HG03439 (cell line): Measurements from ENCODE around the gene TSPAN31.
A peak's percentile ranks its signal among the peaks of the same experiment; 100 is the strongest.

Source experiments
- ATAC-seq: cut with Tn5 transposase; IDR thresholded peaks from one replicate; pipeline ENCODE4 v1.9.1; 2021; ENCODE audit warnings: mild to moderate bottlenecking, moderate library complexity; ENCODE audit not compliant: unreplicated experiment

TSPAN31 gene

DNA sequence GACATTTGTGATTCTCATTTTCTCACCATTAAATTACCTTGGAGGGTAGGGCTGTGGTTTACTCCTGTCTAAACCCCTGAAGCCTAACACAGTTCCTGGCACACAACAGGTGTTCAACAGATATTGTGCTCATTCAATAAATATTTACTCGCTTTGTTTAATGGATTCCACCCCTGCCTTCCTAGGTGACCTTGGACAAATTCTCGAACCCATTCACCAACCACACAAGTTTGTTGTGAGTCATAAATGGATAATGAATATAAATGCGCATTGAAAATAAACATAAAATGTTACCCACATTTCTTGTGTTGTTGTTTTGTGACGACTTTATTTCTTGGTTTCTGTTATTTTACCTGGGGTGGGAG, 37.4 kb downstream of the TSPAN31 start:
- ATAC-seq: no peak

DNA sequence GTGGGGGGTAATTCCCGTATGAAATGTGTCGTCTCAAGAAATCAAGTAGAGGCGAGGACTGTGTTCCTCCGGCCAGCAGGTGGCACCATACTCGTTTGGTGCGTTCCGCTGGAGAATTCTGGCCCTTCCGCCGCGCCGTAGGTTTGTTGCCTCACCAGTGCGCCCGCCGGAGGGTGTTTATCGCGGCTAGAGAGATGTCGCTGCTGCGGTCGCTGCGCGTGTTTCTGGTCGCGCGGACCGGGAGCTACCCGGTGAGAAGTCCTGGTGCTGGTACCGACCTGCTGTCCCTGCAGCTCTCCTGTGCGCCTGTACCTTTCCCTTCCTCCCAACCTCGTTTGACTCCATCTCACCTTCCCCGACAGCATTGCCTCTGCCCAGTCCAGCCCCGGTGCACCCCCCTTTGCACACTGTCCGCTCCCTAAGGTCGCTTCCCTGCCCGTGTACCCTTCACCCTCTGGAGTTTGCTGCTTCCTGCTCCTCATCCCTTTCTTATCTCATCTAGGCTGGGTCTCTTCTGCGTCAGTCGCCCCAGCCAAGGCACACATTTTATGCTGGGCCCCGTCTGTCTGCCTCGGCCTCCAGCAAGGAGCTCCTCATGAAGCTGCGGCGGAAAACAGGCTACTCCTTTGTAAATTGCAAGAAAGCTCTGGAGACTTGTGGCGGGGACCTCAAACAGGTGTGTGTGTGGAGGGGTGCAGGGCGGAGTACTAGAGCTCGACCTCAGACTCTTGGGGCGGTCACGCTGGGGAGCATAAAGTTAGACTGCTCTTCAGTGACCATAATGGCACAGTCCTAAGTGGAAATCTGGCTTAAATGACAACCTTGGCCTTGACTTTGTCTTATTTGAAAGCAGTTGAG, 38.0 kb downstream of the TSPAN31 start, which contains the start of gene TSFM:
TSS of gene TSFM (plus strand) at position 180 of the 858 bp plus-strand sequence. CDS start at position 195, 15 bp downstream.
- ATAC-seq: peak; percentile 81

DNA sequence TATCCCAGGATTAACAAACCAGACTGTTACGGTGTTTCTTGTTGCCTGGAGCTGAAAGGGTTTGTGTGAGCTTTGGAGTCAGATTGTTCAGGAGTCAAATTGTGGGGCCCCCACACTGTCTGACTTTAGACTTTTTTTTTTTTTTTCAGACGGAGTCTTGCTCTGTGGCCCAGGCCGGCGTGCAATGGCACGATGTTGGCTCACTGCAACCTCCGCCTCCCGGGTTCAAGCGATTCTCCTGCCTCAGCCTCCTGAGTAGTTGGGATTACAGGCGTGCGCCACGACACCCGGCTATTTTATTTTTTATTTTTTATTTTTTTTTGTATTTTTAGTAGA, 38.6 kb downstream of the TSPAN31 start:
- ATAC-seq: no peak

DNA sequence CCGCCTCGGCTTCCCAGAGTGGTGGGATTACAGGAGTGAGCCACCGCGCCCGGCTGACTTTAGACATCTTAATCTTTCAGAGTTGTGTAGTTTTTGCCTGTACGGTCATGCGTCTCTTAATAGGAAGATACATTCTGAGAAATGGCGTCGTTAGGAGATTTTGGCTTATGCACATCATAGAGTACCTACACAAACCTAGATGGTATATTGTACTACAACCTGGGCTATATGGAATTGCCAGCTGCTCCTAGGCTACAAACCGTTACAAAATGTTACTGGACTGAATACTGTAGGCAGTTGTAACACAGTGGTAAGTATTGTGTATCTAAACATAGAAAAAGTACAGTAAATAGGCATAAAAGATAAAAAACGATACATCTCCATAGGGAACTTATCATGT, 39.0 kb downstream of the TSPAN31 start:
- ATAC-seq: no peak

DNA sequence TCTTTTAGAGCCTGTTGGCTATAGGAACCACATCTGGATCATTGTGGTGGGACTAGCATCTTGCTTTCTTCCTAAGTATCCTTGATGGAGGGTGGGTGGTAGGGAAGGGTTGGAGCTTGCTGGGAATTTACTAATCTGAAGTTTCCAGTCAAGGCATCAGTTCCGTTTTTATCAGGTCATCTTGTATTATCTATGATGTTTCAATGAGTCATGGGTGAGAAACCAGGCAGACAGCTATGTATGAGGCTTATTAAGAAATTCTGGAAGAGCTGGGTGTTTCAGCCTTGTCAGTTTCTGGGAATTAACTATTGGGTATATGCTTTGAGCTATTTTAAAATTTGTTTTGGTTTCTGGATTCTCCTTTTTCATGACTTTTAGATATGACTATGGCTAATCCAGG, 49.1 kb downstream of the TSPAN31 start:
- no peak for ATAC-seq

DNA sequence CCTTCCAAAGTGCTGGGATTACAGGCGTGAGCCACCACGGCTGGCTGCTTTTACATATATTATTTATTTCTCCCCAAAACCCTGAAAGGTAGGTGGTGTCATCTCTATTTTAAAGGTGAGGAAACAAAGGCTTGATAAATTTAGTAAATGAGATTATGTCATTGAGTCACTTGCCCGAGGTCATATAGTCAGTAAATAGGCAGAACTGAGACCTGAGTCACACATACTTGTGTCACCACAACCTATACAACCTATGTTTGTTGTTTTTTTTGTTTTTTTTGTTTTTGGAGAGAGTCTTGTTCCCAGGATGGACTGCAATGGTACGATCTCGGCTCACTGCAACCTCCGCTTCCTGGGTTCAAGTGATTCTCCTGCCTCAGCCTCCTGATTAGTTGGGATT, 50.5 kb downstream of the TSPAN31 start:
- no peak for ATAC-seq

DNA sequence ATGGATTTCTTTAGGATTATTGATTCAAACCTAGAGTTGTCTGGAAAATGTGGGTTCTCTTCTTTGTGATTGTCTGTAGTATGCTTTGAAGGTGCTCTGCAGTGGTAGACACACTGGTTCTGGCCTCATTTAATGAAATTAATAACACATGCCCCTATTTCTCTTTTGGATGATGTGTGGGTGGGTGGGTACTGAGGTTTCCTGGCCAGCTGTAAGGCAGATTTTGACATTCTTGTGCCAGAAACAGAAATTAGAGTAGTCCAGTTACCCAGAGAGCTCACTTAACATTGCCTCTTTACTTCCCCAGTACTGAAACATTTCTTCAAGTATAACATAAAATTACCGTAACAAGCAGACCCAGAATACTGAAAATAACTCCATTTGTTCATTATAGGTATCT, 52.2 kb downstream of the TSPAN31 start:
- no peak for ATAC-seq

DNA sequence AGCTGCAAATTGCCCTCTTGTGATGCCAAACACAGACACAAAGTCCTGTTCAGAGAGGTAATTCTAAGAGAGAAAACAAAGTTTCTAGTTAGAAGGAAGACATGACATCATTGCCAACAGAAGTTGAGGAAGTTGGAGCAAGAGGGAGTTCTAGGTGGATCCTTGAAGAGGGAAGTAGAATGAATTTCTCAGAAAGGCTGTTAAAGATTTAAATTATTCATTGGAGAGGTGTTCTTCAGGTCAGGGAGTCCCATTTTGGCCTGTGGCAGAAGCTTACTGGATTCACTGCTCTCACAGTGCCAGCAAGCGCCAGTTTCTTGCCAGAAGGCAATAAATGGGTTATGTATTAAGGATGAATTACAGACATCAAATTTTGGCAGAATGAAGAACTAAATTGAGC, 53.1 kb downstream of the TSPAN31 start:
- ATAC-seq: no peak
